K562 (cell line): ENCODE data around the gene CCDC32. TPM values are rescaled to one million over a fixed set of nuclear protein-coding genes. Genes with fewer than 3 reads are reported as not detected.

Experiments
- ATF7 ChIP-seq: fragments of 450-650 bp; IDR thresholded peaks from 2 replicates; pipeline ENCODE4 v1.7.1; 2014; ENCODE audit warnings: mild to moderate bottlenecking, moderate library complexity
- BACH1 ChIP-seq: fragments of 200-800 bp; sonication (Bioruptor generic); IDR thresholded peaks from 2 replicates; pipeline ENCODE4 v1.6.1; 2016; ENCODE audit warnings: missing genetic modification characterization, missing compliant biosample characterization
- EP400 ChIP-seq: fragments of 450-650 bp; IDR thresholded peaks from 2 replicates; pipeline ENCODE4 v1.6.1; 2017; ENCODE audit warnings: antibody characterized with exemption, mild to moderate bottlenecking, moderate library complexity
- FIP1L1 ChIP-seq: fragments of 200-400 bp; formaldehyde crosslinking; IDR thresholded peaks from 2 replicates; pipeline ENCODE4 v1.6.1; 2018; ENCODE audit warnings: mild to moderate bottlenecking, low read depth, low read length; ENCODE audit not compliant: poor library complexity, severe bottlenecking
- FOXK2 ChIP-seq, 2 experiments: fragments of 450-650 bp; IDR thresholded peaks in 1 of 2; conservative IDR thresholded peaks in 1 of 2; 2 replicates each; pipeline ENCODE4 v1.6.1; 2016; ENCODE audit warnings: low read depth in 2 of 2, mild to moderate bottlenecking in 1 of 2
- HDAC1 ChIP-seq, 2 experiments: fragments of 450-650 bp; IDR thresholded peaks; 2 replicates each; pipeline ENCODE4 v1.6.1; 2016 to 2017; ENCODE audit warnings: inconsistent platforms in 1 of 2, mild to moderate bottlenecking in 1 of 2, moderate library complexity in 1 of 2
- JUN ChIP-seq, 2 experiments: sonication (generic) in 1 of 2; formaldehyde crosslinking in 1 of 2; IDR thresholded peaks; 2 replicates each; pipeline versions ENCODE4 v1.6.1 to v1.8.0; 2012 to 2022; ENCODE audit warnings: borderline replicate concordance in 2 of 2, mild to moderate bottlenecking in 2 of 2, improper control_type of control experiment in 1 of 2, low read depth in 1 of 2, low read length in 1 of 2, missing genetic modification reagents in 1 of 2
- NBN ChIP-seq: fragments of 450-650 bp; IDR thresholded peaks from 2 replicates; pipeline ENCODE4 v1.6.1; 2016; ENCODE audit warnings: low read depth, mild to moderate bottlenecking
- NONO ChIP-seq, 2 experiments: fragments of 200-400 bp in 1 of 2; fragments of 450-650 bp in 1 of 2; formaldehyde crosslinking in 1 of 2; IDR thresholded peaks; 2 replicates each; pipeline ENCODE4 v1.6.1; 2017; ENCODE audit warnings: low read depth in 2 of 2, mild to moderate bottlenecking in 2 of 2, moderate library complexity in 2 of 2, low read length in 1 of 2
- POLR2AphosphoS5 ChIP-seq: IDR thresholded peaks from 2 replicates; pipeline ENCODE4 v1.6.1; 2011; ENCODE audit warnings: mild to moderate bottlenecking, low read depth, low read length, moderate library complexity; ENCODE audit not compliant: control insufficient read depth, insufficient read depth
- RBM39 ChIP-seq: fragments of 200-400 bp; formaldehyde crosslinking; optimal IDR thresholded peaks from 2 replicates; pipeline ENCODE3; 2018; ENCODE audit warnings: low read depth, low read length
- TSC22D4 ChIP-seq: fragments of 450-650 bp; IDR thresholded peaks from 2 replicates; pipeline ENCODE4 v1.6.1; 2016; ENCODE audit warnings: missing genetic modification characterization, missing biosample characterization, control low read depth
- ZNF311 ChIP-seq: fragments of 250-450 bp; sonication (Bioruptor Pico); IDR thresholded peaks from 2 replicates; pipeline ENCODE4 v1.4.0; 2020; ENCODE audit warnings: mild to moderate bottlenecking, moderate library complexity
- polyA plus RNA-seq, 8 experiments: library from polyadenylated mRNA; depleted of rRNA in 4 of 8; stranded (reverse) in 5 of 8; unstranded in 3 of 8; fragments of >200 nt; fragmentation: Nextera tagmentation in 2 of 8; fragmentation: Illumina TruSeq in 1 of 8; extraction: Ambion mirVana in 2 of 8; extraction: Trizol in 1 of 8; gene quantifications; 2 replicates each; pipeline versions ENCODE4 v1.2.1 to v1.2.3, GENCODE V29; 2011 to 2014; ENCODE audit warnings: inconsistent platforms in 1 of 8, missing spikeins in 1 of 8
- total RNA-seq, 7 experiments: library from RNA; depleted of rRNA in 6 of 7; stranded (reverse); fragments of >200 nt in 6 of 7; fragmentation: Illumina TruSeq in 2 of 7; extraction: Trizol in 2 of 7; gene quantifications; 2 replicates each; pipeline versions ENCODE4 v1.2.1 to v1.2.3, GENCODE V29; 2011 to 2021; ENCODE audit warnings: low replicate concordance in 1 of 7
- TF ChIP-seq, protein P1 (sequence below), 2 experiments: fragments of 450-650 bp; conservative IDR thresholded peaks; 2 replicates each; pipeline ENCODE4 v1.6.1; 2017; ENCODE audit warnings: mild to moderate bottlenecking in 2 of 2, moderate library complexity in 2 of 2
- TF ChIP-seq, protein P2 (sequence below): fragments of 450-650 bp; IDR thresholded peaks from 2 replicates; pipeline ENCODE4 v1.6.1; 2016; ENCODE audit warnings: missing biosample characterization, missing genetic modification characterization
- TF ChIP-seq, protein P3 (sequence below): sonication (generic); formaldehyde crosslinking; IDR thresholded peaks from 2 replicates; pipeline ENCODE4 v1.8.1; 2022; ENCODE audit warnings: missing genetic modification reagents
- TF ChIP-seq, protein P4 (sequence below): sonication (generic); formaldehyde crosslinking; IDR thresholded peaks from 2 replicates; pipeline ENCODE4 v1.8.1; 2022; ENCODE audit warnings: missing genetic modification reagents
- TF ChIP-seq, protein P5 (sequence below): fragments of 250-450 bp; sonication (Bioruptor Pico); IDR thresholded peaks from 2 replicates; pipeline ENCODE4 v1.4.0; 2020; ENCODE audit warnings: mild to moderate bottlenecking

Gene CCDC32
- total and polyA plus RNA-seq, 9 of the 15 experiments (the other 6 are each of a cell fraction or from before 2014, with no cell fraction given) = 22.2 to 94.8 (median 37.1) TPM

DNA sequence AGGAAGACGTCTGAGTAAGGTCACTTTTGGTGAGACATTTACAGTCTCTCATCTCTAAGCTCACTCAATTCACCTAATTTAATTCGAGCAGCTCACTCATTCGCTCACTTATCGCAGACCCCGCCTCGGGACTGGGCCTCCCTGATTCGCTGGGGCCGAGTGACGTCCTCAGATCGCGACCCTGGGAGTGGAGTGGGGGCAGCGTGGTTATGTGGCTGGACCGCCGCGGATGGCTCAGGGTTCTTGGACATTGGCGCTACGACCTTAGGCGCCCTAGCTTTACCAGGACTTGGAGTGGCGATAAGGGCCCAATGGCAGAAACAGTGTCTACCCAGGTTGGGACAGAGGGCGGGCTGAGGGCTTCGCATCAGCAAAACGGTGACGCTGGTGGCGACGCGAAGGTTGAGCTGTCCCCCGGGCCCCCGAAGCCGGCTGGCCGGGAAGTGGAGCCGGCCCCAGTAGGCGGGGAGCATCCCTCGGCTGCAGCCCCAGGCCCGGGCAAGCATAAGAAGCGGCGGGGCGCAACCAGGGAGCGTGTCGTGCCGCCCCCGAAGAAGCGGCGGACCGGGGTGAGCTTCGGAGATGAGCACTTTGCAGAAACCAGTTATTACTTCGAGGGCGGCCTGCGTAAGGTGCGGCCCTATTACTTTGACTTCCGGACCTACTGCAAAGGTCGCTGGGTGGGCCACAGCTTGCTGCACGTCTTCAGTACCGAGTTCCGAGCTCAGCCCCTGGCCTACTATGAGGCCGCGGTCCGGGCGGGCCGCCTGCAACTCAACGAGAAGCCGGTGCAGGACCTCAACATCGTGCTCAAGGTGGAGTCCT lies 4.5 kb upstream of the CCDC32 start, which contains the start of gene RPUSD2 (continued):
- TF ChIP-seq JUN (IDR thresholded peaks at IDR 0.05; ENCODE audit: borderline replicate concordance, low read depth, low read length) (peak; percentile 50; the same call in 1 of the 2 replicates), JUN (CRISPR knock-in tag; IDR thresholded peaks at IDR 0.05; ENCODE audit: borderline replicate concordance) (no peak), POLR2AphosphoS5 (peak; percentile 82), BACH1 (tag) (peak; percentile 84; the same call in 1 of the 2 replicates), RBM39 (no peak), ZNF311 (no peak), HDAC1 (IDR thresholded peaks at IDR 0.05) (peak; percentile 24 to 99; a peak in 3 of 4 replicates), NONO (IDR thresholded peaks at IDR 0.05; ENCODE audit: low read depth in 2 of 2, low read length in 1 of 2) (no peak), NBN (peak; percentile 37; the same call in 1 of the 2 replicates), EP400 (peak; percentile 95), FIP1L1 (peak; percentile 67), TSC22D4 (tag) (no peak), ATF7 (peak; percentile 76), FOXK2 (conservative IDR thresholded peaks at IDR 0.05 in 1 of 2, IDR thresholded peaks at IDR 0.05 in 1 of 2; ENCODE audit: low read depth in 2 of 2) (peak in 1 of 2 experiments; percentile 67; a peak in 1 of 4 replicates)
- TF ChIP-seq, protein P1, sequence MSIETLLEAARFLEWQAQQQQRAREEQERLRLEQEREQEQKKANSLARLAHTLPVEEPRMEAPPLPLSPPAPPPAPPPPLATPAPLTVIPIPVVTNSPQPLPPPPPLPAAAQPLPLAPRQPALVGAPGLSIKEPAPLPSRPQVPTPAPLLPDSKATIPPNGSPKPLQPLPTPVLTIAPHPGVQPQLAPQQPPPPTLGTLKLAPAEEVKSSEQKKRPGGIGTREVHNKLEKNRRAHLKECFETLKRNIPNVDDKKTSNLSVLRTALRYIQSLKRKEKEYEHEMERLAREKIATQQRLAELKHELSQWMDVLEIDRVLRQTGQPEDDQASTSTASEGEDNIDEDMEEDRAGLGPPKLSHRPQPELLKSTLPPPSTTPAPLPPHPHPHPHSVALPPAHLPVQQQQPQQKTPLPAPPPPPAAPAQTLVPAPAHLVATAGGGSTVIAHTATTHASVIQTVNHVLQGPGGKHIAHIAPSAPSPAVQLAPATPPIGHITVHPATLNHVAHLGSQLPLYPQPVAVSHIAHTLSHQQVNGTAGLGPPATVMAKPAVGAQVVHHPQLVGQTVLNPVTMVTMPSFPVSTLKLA (conservative IDR thresholded peaks at IDR 0.05) = peak; percentile 93 to 97
- TF ChIP-seq, protein P2, sequence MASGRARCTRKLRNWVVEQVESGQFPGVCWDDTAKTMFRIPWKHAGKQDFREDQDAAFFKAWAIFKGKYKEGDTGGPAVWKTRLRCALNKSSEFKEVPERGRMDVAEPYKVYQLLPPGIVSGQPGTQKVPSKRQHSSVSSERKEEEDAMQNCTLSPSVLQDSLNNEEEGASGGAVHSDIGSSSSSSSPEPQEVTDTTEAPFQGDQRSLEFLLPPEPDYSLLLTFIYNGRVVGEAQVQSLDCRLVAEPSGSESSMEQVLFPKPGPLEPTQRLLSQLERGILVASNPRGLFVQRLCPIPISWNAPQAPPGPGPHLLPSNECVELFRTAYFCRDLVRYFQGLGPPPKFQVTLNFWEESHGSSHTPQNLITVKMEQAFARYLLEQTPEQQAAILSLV (tag) = no peak
- TF ChIP-seq, protein P3, sequence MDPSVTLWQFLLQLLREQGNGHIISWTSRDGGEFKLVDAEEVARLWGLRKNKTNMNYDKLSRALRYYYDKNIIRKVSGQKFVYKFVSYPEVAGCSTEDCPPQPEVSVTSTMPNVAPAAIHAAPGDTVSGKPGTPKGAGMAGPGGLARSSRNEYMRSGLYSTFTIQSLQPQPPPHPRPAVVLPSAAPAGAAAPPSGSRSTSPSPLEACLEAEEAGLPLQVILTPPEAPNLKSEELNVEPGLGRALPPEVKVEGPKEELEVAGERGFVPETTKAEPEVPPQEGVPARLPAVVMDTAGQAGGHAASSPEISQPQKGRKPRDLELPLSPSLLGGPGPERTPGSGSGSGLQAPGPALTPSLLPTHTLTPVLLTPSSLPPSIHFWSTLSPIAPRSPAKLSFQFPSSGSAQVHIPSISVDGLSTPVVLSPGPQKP (CRISPR knock-in tag) = no peak
- TF ChIP-seq, protein P4, sequence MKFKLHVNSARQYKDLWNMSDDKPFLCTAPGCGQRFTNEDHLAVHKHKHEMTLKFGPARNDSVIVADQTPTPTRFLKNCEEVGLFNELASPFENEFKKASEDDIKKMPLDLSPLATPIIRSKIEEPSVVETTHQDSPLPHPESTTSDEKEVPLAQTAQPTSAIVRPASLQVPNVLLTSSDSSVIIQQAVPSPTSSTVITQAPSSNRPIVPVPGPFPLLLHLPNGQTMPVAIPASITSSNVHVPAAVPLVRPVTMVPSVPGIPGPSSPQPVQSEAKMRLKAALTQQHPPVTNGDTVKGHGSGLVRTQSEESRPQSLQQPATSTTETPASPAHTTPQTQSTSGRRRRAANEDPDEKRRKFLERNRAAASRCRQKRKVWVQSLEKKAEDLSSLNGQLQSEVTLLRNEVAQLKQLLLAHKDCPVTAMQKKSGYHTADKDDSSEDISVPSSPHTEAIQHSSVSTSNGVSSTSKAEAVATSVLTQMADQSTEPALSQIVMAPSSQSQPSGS (CRISPR knock-in tag) = no peak
- TF ChIP-seq, protein P5, sequence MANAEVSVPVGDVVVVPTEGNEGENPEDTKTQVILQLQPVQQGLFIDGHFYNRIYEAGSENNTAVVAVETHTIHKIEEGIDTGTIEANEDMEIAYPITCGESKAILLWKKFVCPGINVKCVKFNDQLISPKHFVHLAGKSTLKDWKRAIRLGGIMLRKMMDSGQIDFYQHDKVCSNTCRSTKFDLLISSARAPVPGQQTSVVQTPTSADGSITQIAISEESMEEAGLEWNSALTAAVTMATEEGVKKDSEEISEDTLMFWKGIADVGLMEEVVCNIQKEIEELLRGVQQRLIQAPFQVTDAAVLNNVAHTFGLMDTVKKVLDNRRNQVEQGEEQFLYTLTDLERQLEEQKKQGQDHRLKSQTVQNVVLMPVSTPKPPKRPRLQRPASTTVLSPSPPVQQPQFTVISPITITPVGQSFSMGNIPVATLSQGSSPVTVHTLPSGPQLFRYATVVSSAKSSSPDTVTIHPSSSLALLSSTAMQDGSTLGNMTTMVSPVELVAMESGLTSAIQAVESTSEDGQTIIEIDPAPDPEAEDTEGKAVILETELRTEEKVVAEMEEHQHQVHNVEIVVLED (CRISPR knock-in tag) = no peak
